ENCODE data around the gene GINM1.

- TF ChIP-seq CTCF (IDR thresholded peaks at IDR 0.05; ENCODE audit: poor library complexity, severe bottlenecking): no peak
- no peak for TF ChIP-seq EZH2 (IDR thresholded peaks at IDR 0.05; ENCODE audit: borderline replicate concordance, insufficient read depth, low read length, poor library complexity, severe bottlenecking)
- TF ChIP-seq REST (IDR thresholded peaks at IDR 0.05; ENCODE audit: borderline replicate concordance): no peak
- TF ChIP-seq MXI1 (conservative IDR thresholded peaks at IDR 0.05; ENCODE audit: poor library complexity, severe bottlenecking): no peak
Measured at GRCh38 chr6:149600508-149600907, 34.3 kb downstream of the GINM1 start.

All from neural cell (in vitro differentiated cells).